Measurements from ENCODE around the gene GNPTG. TPM values are rescaled to one million over a fixed set of nuclear protein-coding genes. Genes with fewer than 3 reads are reported as not detected.
A peak's percentile ranks its signal among the peaks of the same experiment; 100 is the strongest.

The GNPTG gene
- 20.9 and 32.7 TPM in 2 replicates for total RNA-seq (2021)
- Bru-seq, nascent RNA: percentile 56 among the genes with signal in this experiment
- BruChase-seq, experiment 1, labeled RNA remaining after a 2-hour chase: percentile 76 among the genes with signal in this experiment
- percentile 90 among the genes with signal in this experiment for BruChase-seq, experiment 2, labeled RNA remaining after a 6-hour chase
- long read RNA-seq, transcript GNPTG-201 (11 exons, 1,983 nt): major isoform, 26 of 48 reads
- long read RNA-seq, partial matches to known transcripts: 4 of 48 reads
- long read RNA-seq, other reads (novel, unspliced or antisense): 17 of 48 reads

- Histone ChIP-seq H3K36me3 (ENCODE audit: insufficient read depth, low read length, poor library complexity, severe bottlenecking) (peaks cover 4% of the 10 kb centered on the region), H3K27ac (ENCODE audit: low read depth, low read length, poor library complexity, severe bottlenecking) (peak within 1 kb of the TSS; percentile 82), H3K9me3 (ENCODE audit: low read depth, low read length, poor library complexity, severe bottlenecking) (no peaks in the 10 kb centered on the region), H3K27me3 (replicated peaks; ENCODE audit: insufficient read depth, low read depth, low read length, poor library complexity) (no peaks in the 10 kb centered on the region), H3K4me1 (ENCODE audit: insufficient read depth, low read length, poor library complexity, severe bottlenecking) (peaks cover 11% of the 10 kb centered on the region), H3K4me3 (ENCODE audit: low read depth, low read length, poor library complexity, severe bottlenecking) (peak within 1 kb of the TSS; percentile 78)
- intact Hi-C loops (cut with micrococcal nuclease; ENCODE audit: unreplicated experiment): no loop called here
- CTCF ChIA-PET: interaction anchor here (0.6 kb wide), 1 partner anchor 21 kb away, joined by 7 read pairs; no protein-coding TSS in a partner anchor
- TF ChIP-seq CTCF (conservative IDR thresholded peaks at IDR 0.05; ENCODE audit: low read depth, low read length) (no peak), EZH2 (IDR thresholded peaks at IDR 0.05; ENCODE audit: borderline replicate concordance, low read depth, low read length, poor library complexity, severe bottlenecking) (no peak)
- BruUV-seq (replicated peaks): no TSS peak
- peak; percentile 89 for DNase-seq (ENCODE audit: low spot score)
- POLR2A ChIA-PET (ENCODE audit: low non-redundant PET): no interaction called here
Observed at GRCh38 chr16:1351582-1352362, at the start of gene GNPTG, which contains the start of gene TSR3. GNPTG (plus strand) TSS chr16:1351931; CDS start chr16:1351966, 35 bp downstream. TSR3 (minus strand) TSS chr16:1351878; CDS start chr16:1351804, 74 bp downstream.

- BruUV-seq (replicated peaks): no TSS peak
- Histone ChIP-seq H3K27ac (ENCODE audit: low read depth, low read length, poor library complexity, severe bottlenecking) (no peak overlapping the region), H3K27me3 (replicated peaks; ENCODE audit: insufficient read depth, low read depth, low read length, poor library complexity) (no peaks in the 10 kb centered on the region), H3K4me1 (ENCODE audit: insufficient read depth, low read length, poor library complexity, severe bottlenecking) (no peaks in the 10 kb centered on the region), H3K9me3 (ENCODE audit: low read depth, low read length, poor library complexity, severe bottlenecking) (no peaks in the 10 kb centered on the region), H3K36me3 (ENCODE audit: insufficient read depth, low read length, poor library complexity, severe bottlenecking) (no peaks in the 10 kb centered on the region), H3K4me3 (ENCODE audit: low read depth, low read length, poor library complexity, severe bottlenecking) (no peak overlapping the region)
- no peak for TF ChIP-seq EZH2 (IDR thresholded peaks at IDR 0.05; ENCODE audit: borderline replicate concordance, low read depth, low read length, poor library complexity, severe bottlenecking)
- TF ChIP-seq CTCF (conservative IDR thresholded peaks at IDR 0.05; ENCODE audit: low read depth, low read length): no peak
- intact Hi-C loops (cut with micrococcal nuclease; ENCODE audit: unreplicated experiment): no loop called here
- POLR2A ChIA-PET (ENCODE audit: low non-redundant PET): no interaction called here
- no peak for DNase-seq (ENCODE audit: low spot score)
- CTCF ChIA-PET: no interaction called here
Observed at GRCh38 chr16:1305823-1306222, 45.9 kb upstream of the GNPTG start.

GRCh38 chr16:1306334-1306733 lies 45.4 kb upstream of the GNPTG start:
- Histone ChIP-seq H3K27me3 (replicated peaks; ENCODE audit: insufficient read depth, low read depth, low read length, poor library complexity) (no peaks in the 10 kb centered on the region), H3K9me3 (ENCODE audit: low read depth, low read length, poor library complexity, severe bottlenecking) (no peaks in the 10 kb centered on the region), H3K4me3 (ENCODE audit: low read depth, low read length, poor library complexity, severe bottlenecking) (no peak overlapping the region), H3K4me1 (ENCODE audit: insufficient read depth, low read length, poor library complexity, severe bottlenecking) (peaks cover 4% of the 10 kb centered on the region), H3K27ac (ENCODE audit: low read depth, low read length, poor library complexity, severe bottlenecking) (no peak overlapping the region), H3K36me3 (ENCODE audit: insufficient read depth, low read length, poor library complexity, severe bottlenecking) (no peaks in the 10 kb centered on the region)
- DNase-seq (ENCODE audit: low spot score): no peak
- intact Hi-C loops (cut with micrococcal nuclease; ENCODE audit: unreplicated experiment): no loop called here
- BruUV-seq (replicated peaks): no TSS peak
- ChIA-PET POLR2A (ENCODE audit: low non-redundant PET) (interaction anchor here (0.6 kb wide), 1 partner anchor 16 kb away, joined by 3 read pairs; no protein-coding TSS in a partner anchor), CTCF (no interaction called here)
- TF ChIP-seq CTCF (conservative IDR thresholded peaks at IDR 0.05; ENCODE audit: low read depth, low read length) (no peak), EZH2 (IDR thresholded peaks at IDR 0.05; ENCODE audit: borderline replicate concordance, low read depth, low read length, poor library complexity, severe bottlenecking) (no peak)
